ENCODE results near the gene ARFGAP1. TPM values are rescaled to one million over a fixed set of nuclear protein-coding genes. Genes with fewer than 3 reads are reported as not detected.
A peak's percentile ranks its signal among the peaks of the same experiment; 100 is the strongest.

The ARFGAP1 gene
- 28.1 TPM for total RNA-seq

GRCh38 chr20:63272105-63273058, at the start of gene ARFGAP1:
Gene ARFGAP1, plus strand, starts transcription at chr20:63272813. Its CDS starts 2,768 bp downstream, at chr20:63275581.
- peak; percentile 78 for DNase-seq

- no peak for DNase-seq
These were observed 49.3 kb upstream of the ARFGAP1 start for GRCh38 chr20:63223121-63223825.

GRCh38 chr20:63223826-63224207, 48.8 kb upstream of the ARFGAP1 start:
- DNase-seq = no peak

DNA sequence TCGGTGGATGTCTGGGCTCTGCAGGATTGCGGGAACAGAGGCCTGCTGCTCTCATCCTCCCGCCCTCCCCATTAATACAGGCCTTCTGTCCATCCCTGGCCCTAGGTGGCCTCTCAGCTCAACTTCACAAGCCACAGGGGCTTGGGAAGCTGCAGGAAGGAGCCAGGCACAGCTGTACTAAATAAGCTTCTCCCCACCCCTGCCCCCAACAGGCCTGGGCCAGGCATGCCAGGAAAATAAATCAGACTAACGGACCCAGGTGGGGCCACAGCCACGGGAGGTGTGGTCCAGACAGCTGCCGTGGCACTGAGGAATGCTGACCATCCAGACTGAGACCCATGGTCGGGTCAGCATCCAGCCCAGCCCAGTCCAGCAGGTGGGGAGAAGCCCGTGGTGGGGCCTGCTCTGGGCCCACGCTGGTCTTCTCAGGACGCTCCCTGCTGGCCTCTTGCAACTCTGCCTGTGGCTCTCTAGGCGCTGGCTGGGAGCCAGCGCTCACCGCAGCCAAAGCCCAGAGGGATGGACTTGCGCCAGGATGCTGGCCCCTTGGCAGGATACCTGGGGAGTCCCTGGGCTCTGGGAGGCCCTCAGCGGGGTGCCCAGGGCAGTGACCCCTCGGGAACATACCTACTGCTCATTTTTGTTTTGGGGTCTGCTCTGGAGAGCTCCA, 48.1 kb upstream of the ARFGAP1 start:
- DNase-seq = no peak

GRCh38 chr20:63225082-63225454, 47.5 kb upstream of the ARFGAP1 start:
- no peak for DNase-seq

- DNase-seq = no peak
These were observed 46.3 kb upstream of the ARFGAP1 start for GRCh38 chr20:63226042-63226943.

GRCh38 chr20:63227260-63227659, 45.4 kb upstream of the ARFGAP1 start:
- DNase-seq = no peak

- no peak for DNase-seq
These were observed 43.8 kb upstream of the ARFGAP1 start for GRCh38 chr20:63228806-63229205.

GRCh38 chr20:63230800-63231268, 41.8 kb upstream of the ARFGAP1 start:
- DNase-seq = no peak

DNA sequence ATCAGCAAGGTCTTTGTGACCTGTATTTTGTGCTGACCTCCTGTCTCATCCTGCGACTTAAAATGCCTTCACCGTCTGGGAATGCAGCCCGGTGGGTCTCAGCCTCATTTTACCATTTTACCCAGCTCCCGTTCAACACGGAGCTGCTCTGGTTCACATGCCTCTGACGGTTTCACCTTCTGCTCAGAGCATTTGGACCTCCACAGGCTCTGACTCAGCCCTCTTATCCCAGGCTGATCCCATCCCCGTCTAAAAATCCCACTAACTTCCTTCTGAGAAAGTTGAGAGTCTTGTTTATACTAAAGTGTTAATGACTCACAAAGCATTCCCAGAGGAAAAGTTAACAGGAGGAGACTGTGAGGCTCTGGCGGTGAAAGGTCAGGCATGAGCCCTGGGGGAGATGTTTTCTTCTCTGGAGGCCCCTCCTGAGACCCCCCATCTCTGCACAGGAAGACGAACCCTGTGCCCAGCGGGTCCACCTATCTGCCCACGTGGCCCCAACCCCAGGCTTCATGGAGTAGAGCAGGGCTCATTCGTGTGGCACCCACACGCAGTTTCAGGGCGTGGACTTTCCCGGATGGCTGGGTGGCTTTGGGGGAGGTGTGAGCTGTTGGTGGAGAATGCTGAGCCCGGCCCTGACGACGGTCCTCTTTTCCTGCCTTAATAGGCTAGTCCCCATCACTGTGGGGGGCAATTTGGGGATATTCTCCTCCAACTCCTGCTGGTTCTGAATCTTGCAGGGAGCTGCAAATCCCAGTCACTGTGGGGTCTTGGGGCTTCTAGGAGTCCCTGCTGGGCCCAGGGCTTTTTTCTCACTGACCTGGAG, 40.2 kb upstream of the ARFGAP1 start:
- no peak for DNase-seq

GRCh38 chr20:63233061-63233344, 39.6 kb upstream of the ARFGAP1 start:
- DNase-seq = no peak

DNA sequence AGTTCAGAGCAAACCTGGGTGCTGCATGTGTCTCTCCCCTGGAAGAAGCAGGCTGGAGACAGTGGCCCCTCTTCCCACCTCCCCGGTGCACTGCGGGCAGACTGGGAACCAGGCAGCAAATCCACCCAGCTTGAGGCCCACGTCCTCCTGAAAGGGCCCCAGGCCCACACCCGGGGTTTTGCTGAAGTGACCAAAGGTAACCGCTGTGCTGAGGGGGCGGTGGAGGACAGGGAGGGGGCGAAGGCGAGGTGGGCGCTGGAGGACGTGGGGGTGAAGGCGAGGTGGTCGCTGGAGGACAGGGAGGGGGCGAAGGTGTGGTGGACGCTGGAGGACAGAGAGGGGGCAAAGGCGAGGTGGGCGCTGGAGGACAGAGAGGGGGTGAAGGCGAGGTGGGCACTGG, 38.7 kb upstream of the ARFGAP1 start:
- DNase-seq = no peak

GRCh38 chr20:63234693-63235398, 37.8 kb upstream of the ARFGAP1 start:
- no peak for DNase-seq

DNA sequence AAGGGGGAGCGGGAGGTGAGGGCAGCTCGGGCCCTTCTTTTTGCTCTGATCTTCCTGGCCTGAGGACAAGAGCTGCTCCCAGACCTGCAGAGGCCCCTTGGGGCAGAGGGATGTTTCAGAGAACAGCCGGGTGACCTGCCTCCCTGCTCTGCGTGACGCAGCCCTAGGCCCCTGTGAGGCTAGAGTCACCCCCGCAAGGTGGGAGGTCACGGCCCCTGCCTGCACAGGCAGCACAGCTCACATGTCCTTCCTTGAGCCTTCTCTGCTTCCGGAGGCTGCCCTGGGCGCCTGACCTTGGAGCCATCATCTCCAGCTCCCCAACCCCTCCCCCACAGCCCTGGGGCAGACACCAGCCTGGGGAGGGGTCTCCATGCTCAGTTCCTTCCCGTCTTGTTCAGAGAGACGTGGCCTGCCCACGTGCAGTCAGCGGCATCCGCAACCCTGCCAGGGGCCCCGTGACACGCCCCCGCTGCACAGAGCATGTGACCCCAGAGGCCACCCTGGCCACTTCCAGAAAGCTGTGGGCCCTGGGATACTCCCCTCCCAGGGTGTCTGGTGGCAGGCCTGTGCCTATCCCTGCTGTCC, 37.1 kb upstream of the ARFGAP1 start, which contains the start of gene BIRC7:
TSS of gene BIRC7 (plus strand) at position 507 of the 585 bp plus-strand sequence. CDS start 192 bp downstream, outside the sequence.
- no peak for DNase-seq

- DNase-seq = no peak
These were observed 36.3 kb upstream of the ARFGAP1 start for GRCh38 chr20:63236116-63236837.

- DNase-seq = no peak
These were observed 34.6 kb upstream of the ARFGAP1 start for GRCh38 chr20:63238031-63238430.

DNA sequence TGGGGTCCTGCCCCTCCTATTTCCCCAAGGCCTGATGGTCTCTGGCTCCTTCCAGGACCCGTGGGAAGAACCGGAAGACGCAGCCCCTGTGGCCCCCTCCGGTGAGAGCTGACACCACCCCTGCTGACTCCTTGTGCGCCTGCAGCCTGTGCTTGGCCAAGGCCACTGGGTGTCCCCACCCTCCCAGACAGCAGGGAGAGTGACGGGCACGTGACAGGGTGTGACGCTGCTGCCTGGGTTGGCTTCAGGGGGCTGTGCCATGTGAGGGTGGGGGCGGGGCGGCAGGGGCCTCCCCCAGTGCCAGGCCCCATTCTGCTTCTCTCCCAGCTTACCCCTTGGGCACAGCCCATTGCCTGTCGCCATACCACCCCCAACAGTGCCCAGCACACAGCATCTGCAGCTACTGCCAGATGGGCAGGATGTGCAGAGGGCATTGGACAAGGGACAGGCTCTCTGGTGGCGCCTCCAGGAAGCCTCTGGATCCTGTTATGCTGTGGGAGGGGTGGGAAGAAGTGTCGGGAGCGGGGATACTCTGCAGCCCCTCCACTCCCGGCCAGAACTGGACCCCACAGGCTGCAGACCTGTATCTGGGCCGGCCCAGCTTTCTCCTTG, 34.0 kb upstream of the ARFGAP1 start:
- no peak for DNase-seq

GRCh38 chr20:63239431-63239830, 33.2 kb upstream of the ARFGAP1 start:
- no peak for DNase-seq

GRCh38 chr20:63240004-63240403, 32.6 kb upstream of the ARFGAP1 start:
- no peak for DNase-seq

All from occipital lobe (tissue), 2 donors.